Left lung (tissue), 10 donors: Measurements from ENCODE around the gene EFNA5. TPM values are rescaled to one million over a fixed set of nuclear protein-coding genes. Genes with fewer than 3 reads are reported as not detected.

Experiments used
- ATAC-seq: fragments of 200-7000 bp; cut with Tn5 transposase; one replicate; pipeline ENCODE4 v1.9.1; 2020; ENCODE audit warnings: moderate library complexity
- DNase-seq, 4 donors: peaks; one replicate each; pipeline ENCODE4 v3.0.0-alpha.2; 2013 to 2020
- H3K27ac ChIP-seq, 2 donors: fragments of 200-600 bp; sonication (generic) in 1 of 2; one replicate each; pipeline versions ENCODE4 v1.5.0 to v1.8.0; 2020 to 2021
- H3K27me3 ChIP-seq, 2 donors: fragments of 200-600 bp; sonication (generic) in 1 of 2; one replicate each; pipeline versions ENCODE4 v1.5.0 to v1.8.0; 2020 to 2021
- H3K36me3 ChIP-seq, 2 donors: fragments of 200-600 bp; sonication (generic) in 1 of 2; one replicate each; pipeline versions ENCODE4 v1.5.0 to v1.8.0; 2020 to 2021
- H3K4me1 ChIP-seq, 2 donors: fragments of 200-600 bp; one replicate each; pipeline ENCODE4 v1.8.0; 2021
- H3K4me3 ChIP-seq, 2 donors: fragments of 200-600 bp; sonication (generic) in 1 of 2; one replicate each; pipeline versions ENCODE4 v1.5.0 to v1.8.0; 2020 to 2021; ENCODE audit warnings: mild to moderate bottlenecking in 1 of 2
- H3K9me3 ChIP-seq, 2 donors: fragments of 200-600 bp; sonication (generic) in 1 of 2; one replicate each; pipeline versions ENCODE4 v1.5.0 to v1.8.0; 2020 to 2021
- intact Hi-C, 2 donors: fragments of 100-400 bp; cut with DNase I; formaldehyde crosslinking; loops; one replicate each; pipeline versions ENCODE4 v1.11.2 to v1.14.2; 2022
- polyA plus RNA-seq, 6 donors: library from polyadenylated mRNA; unstranded; fragments of 120-200 nt; gene quantifications; one replicate each; pipeline ENCODE4 v1.2.1, GENCODE V29; 2013; ENCODE audit not compliant: insufficient read length in 6 of 6
- total RNA-seq, 2 donors: library from RNA; stranded (reverse); fragmentation: NEBNext Ultra II Directional; extraction: Animal tissue kit (Norgen Biotek cat#: 25700); gene quantifications; one replicate each; pipeline ENCODE4 v1.2.1, GENCODE V29; 2021
- TF ChIP-seq, protein P1 (sequence below), 2 donors: fragments of 200-600 bp; sonication (generic) in 1 of 2; IDR thresholded peaks; one replicate each; pipeline versions ENCODE4 v1.5.0 to v1.8.0; 2021; ENCODE audit warnings: antibody characterized with exemption in 2 of 2
- donor health status: DM: no; HTN: yes; CAD: no.
- donor health status: DM: no; HTN: no; CAD: no.

Gene EFNA5
- total and polyA plus RNA-seq, 8 donors: 8.8 to 28.3 (median 22.8) TPM

DNA sequence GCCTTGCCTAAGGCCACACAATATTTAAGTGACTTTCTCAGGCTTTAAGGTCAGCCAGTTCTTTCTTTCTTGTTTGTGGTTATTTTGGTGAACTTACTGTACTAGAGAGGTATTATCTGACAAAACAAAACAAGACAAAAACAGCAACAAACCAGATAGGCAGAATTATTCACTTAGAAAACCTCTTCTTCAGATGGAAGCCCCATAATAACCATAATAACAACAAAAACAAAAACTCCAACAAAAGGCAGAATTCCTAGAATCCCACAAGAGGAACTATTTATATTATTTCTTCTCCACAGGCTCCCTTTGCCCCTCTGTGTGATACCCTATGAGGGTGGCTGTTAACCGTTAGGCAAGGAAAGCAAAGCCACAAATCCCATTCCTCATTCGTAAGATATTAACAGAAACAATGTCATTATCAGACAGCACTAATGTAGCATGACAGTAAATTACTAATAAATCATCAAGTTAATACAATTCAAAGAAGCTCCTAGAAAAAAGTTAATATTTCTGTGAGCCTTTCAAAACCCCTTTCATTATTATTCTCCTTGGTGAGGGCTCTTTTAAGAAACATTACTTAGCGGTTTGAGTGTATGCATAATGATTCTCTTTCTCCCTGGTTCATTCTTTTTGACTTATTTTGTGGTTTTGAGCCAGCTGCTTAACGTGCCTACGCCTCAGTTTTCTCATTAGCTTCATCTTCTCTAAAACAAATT lies 274.9 kb downstream of the EFNA5 start:
- no peaks in the 10 kb centered on the region for H3K27me3 ChIP-seq
- ATAC-seq: no peak
- TF ChIP-seq, protein P1, sequence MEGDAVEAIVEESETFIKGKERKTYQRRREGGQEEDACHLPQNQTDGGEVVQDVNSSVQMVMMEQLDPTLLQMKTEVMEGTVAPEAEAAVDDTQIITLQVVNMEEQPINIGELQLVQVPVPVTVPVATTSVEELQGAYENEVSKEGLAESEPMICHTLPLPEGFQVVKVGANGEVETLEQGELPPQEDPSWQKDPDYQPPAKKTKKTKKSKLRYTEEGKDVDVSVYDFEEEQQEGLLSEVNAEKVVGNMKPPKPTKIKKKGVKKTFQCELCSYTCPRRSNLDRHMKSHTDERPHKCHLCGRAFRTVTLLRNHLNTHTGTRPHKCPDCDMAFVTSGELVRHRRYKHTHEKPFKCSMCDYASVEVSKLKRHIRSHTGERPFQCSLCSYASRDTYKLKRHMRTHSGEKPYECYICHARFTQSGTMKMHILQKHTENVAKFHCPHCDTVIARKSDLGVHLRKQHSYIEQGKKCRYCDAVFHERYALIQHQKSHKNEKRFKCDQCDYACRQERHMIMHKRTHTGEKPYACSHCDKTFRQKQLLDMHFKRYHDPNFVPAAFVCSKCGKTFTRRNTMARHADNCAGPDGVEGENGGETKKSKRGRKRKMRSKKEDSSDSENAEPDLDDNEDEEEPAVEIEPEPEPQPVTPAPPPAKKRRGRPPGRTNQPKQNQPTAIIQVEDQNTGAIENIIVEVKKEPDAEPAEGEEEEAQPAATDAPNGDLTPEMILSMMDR (IDR thresholded peaks at IDR 0.05): no peak

DNA sequence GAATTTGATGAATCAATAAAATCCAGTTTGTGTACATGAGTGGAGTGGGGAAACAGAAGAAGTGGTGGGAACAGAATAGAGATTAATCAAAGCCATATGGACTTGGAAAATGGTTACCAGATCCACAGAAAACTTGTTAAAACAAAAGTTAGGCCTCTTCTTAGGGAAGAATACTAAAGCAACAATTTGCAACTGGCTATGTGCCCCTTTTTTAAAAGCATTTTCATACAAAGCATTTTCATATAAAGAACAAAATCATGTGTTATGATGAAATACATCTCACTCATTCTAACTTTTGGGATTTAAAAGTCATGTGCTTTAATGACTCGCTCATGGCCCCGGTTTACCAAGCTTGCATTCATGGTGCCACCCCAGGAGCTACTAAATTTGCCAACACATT lies 276.9 kb downstream of the EFNA5 start:
- H3K27ac ChIP-seq: no peak overlapping the region
- TF ChIP-seq, protein P1 (IDR thresholded peaks at IDR 0.05): no peak
- H3K9me3 ChIP-seq: no peaks in the 10 kb centered on the region
- no peaks in the 10 kb centered on the region for H3K27me3 ChIP-seq
- no peak for DNase-seq
- H3K36me3 ChIP-seq: no peaks in the 10 kb centered on the region
- peaks cover 7 to 14% of the 10 kb centered on the region in 2 donors for H3K4me1 ChIP-seq
- intact Hi-C loops: no loop called here
- H3K4me3 ChIP-seq: no peak overlapping the region
- no peak for ATAC-seq

More for the DNA sequence above, 274.9 kb downstream of the EFNA5 start:
- intact Hi-C loops: no loop called here
- no peaks in the 10 kb centered on the region for H3K9me3 ChIP-seq
- H3K4me1 ChIP-seq: no peaks in the 10 kb centered on the region
- H3K4me3 ChIP-seq: no peak overlapping the region
- H3K27ac ChIP-seq: no peak overlapping the region
- DNase-seq: no peak
- no peaks in the 10 kb centered on the region for H3K36me3 ChIP-seq

DNA sequence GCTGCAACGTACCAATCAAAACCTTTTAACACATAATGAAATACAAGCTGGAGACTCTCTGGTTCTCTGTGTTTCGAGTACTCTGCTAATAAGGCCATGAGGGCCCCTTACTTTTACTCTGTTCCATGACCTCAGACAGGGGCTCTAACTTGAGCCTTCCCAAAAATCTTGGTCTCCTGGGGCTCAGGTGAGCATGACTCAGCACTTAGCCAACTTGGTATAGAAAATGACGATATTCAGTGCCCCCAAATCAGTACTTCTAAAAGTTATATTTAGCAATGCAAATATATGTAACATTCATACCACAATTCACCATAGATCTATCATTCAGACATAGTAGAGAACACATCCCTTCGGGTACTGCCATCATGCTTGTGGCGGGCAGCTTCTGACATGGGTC lies 278.9 kb downstream of the EFNA5 start:
- ATAC-seq: no peak
- no peaks in the 10 kb centered on the region for H3K9me3 ChIP-seq
- DNase-seq: no peak
- TF ChIP-seq, protein P1 (IDR thresholded peaks at IDR 0.05): no peak
- no peak overlapping the region for H3K27ac ChIP-seq
- H3K4me1 ChIP-seq: peaks cover 14 to 28% of the 10 kb centered on the region in 2 donors
- no peaks in the 10 kb centered on the region for H3K36me3 ChIP-seq
- H3K4me3 ChIP-seq: no peak overlapping the region
- H3K27me3 ChIP-seq: no peaks in the 10 kb centered on the region
- intact Hi-C loops: no loop called here

DNA sequence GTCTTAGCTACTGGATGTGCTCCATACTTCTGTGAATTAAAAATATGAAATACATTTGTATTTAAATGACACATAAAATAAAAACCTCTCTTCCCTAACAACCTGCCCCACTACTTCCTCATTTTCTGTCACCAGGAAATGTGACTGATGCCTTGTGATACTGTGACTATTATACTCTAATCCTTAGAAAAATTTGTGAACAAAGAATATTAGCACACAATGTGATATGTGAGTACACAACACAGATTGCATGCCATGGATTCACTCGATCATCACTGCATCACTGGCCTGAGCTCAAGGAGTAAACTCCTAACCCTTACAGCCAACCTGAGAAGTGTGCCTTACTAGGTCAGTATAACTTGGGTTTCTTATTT lies 281.0 kb downstream of the EFNA5 start:
- Histone ChIP-seq H3K9me3 (no peaks in the 10 kb centered on the region), H3K27me3 (no peaks in the 10 kb centered on the region), H3K36me3 (no peaks in the 10 kb centered on the region), H3K27ac (peak overlapping the region in 1 of 2 donors; percentile 72), H3K4me1 (peaks cover 14 to 28% of the 10 kb centered on the region in 2 donors), H3K4me3 (no peak overlapping the region)
- DNase-seq (no peak), ATAC-seq (peak; percentile 25)
- TF ChIP-seq, protein P1 (IDR thresholded peaks at IDR 0.05): no peak
- intact Hi-C loops: no loop called here

DNA sequence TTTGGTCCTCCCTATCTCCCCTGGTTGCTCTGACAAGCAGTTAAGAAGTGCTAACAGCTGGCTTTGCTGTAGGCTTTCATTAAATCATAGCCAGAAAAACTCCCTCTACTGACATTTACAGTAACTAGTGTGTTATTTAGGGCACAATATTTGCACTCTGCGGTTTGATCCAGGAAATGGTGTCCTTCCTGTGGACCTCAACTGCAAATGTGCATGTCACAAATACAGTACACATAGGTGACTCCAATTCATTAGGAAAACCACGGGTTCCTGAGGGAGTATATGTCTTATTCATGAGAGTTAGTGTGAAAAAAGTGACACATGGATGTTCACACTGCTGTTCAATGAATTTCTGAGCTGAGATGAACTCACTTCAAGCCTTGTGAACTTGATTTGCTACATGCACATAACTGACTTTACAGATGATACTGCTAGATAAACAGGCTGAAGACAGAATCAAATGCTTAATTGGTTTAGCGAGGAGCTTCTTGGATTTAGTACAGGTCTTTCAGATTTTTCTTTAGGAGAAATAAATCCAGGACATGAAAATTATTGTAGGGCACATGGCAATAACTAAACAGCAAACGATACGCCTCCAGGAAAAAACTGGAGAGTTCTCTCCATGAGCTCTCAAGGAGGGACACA lies 281.5 kb downstream of the EFNA5 start:
- TF ChIP-seq, protein P1 (IDR thresholded peaks at IDR 0.05): no peak
- H3K9me3 ChIP-seq: no peaks in the 10 kb centered on the region
- ATAC-seq (peak; percentile 73), DNase-seq (peak in 2 of 4 donors; percentile 55 to 65)
- peak overlapping the region in 1 of 2 donors; percentile 72 for H3K27ac ChIP-seq
- intact Hi-C loops: no loop called here
- H3K27me3 ChIP-seq: no peaks in the 10 kb centered on the region
- peaks cover 14 to 28% of the 10 kb centered on the region in 2 donors for H3K4me1 ChIP-seq
- H3K36me3 ChIP-seq: no peaks in the 10 kb centered on the region
- H3K4me3 ChIP-seq: no peak overlapping the region
